Uterus (tissue), 4 donors: ENCODE measurements around the gene SUSD3. TPM values are rescaled to one million over a fixed set of nuclear protein-coding genes. Genes with fewer than 3 reads are reported as not detected.

Source experiments
- DNase-seq, 2 donors: peaks; one replicate each; pipeline ENCODE4 v3.0.0-alpha.2; 2019 to 2020
- H3K27ac ChIP-seq, 2 donors: fragments of 200-600 bp; sonication (generic); 1 replicate in 1 of 2; 2 replicates in 1 of 2; pipeline ENCODE4 v1.5.1; 2016 to 2018
- H3K27me3 ChIP-seq, 2 donors: fragments of 200-600 bp; sonication (generic); one replicate each; pipeline ENCODE4 v1.5.1; 2018 to 2019; ENCODE audit warnings: control low read depth in 1 of 2
- H3K36me3 ChIP-seq, 2 donors: fragments of 200-600 bp; sonication (generic); one replicate each; pipeline ENCODE4 v1.5.1; 2019; ENCODE audit warnings: control low read depth in 1 of 2
- H3K4me1 ChIP-seq, 2 donors: fragments of 200-600 bp; sonication (generic); one replicate each; pipeline ENCODE4 v1.5.1; 2018 to 2019; ENCODE audit warnings: control low read depth in 1 of 2
- H3K4me3 ChIP-seq, 2 donors: fragments of 200-600 bp; sonication (generic); 1 replicate in 1 of 2; 2 replicates in 1 of 2; pipeline ENCODE4 v1.5.1; 2018 to 2019; ENCODE audit warnings: mild to moderate bottlenecking in 1 of 2
- H3K9me3 ChIP-seq, 2 donors: fragments of 200-600 bp; sonication (generic); one replicate each; pipeline ENCODE4 v1.5.1; 2019; ENCODE audit warnings: control low read depth in 1 of 2
- CTCF ChIP-seq, 4 experiments: fragments of 200-600 bp in 2 of 4; fragments of 450-650 bp in 2 of 4; sonication (generic) in 2 of 4; IDR thresholded peaks; one replicate each; pipeline ENCODE4 v1.5.1; 2016 to 2019; ENCODE audit warnings: antibody characterized with exemption in 4 of 4, mild to moderate bottlenecking in 2 of 4, moderate library complexity in 1 of 4
- POLR2A ChIP-seq, 2 donors: fragments of 450-650 bp; IDR thresholded peaks; one replicate each; pipeline ENCODE4 v1.6.1; 2016; ENCODE audit warnings: antibody characterized with exemption in 2 of 2, mild to moderate bottlenecking in 1 of 2, moderate library complexity in 1 of 2
- intact Hi-C: fragments of 100-400 bp; cut with DNase I; formaldehyde crosslinking; loops from one replicate; pipeline ENCODE4 v1.15.1; 2023; ENCODE audit warnings: low total_unique reads
- total RNA-seq, 4 donors: library from RNA; depleted of rRNA in 3 of 4; stranded (reverse); fragments of >200 nt in 3 of 4; gene quantifications; one replicate each; pipeline versions ENCODE4 v1.1.0 to v1.2.4, GENCODE V29; 2014 to 2023
- donor health status: DM: yes; HTN: yes; CAD: no.

SUSD3 gene
- total RNA-seq, 4 donors from 2014 or later: 9.3 to 52.7 (median 14.7) TPM

- no peak for TF ChIP-seq CTCF (IDR thresholded peaks at IDR 0.05)
- TF ChIP-seq POLR2A (IDR thresholded peaks at IDR 0.05): no peak
- no peak for DNase-seq
- Histone ChIP-seq H3K27ac (no peak overlapping the region), H3K27me3 (no peaks in the 10 kb centered on the region), H3K4me3 (no peak overlapping the region), H3K9me3 (no peaks in the 10 kb centered on the region), H3K4me1 (no peaks in the 10 kb centered on the region), H3K36me3 (no peaks in the 10 kb centered on the region)
- intact Hi-C loops: no loop called here
Observed at GRCh38 chr9:93024646-93024910, 33.9 kb upstream of the SUSD3 start.

GRCh38 chr9:93024986-93025630, 33.4 kb upstream of the SUSD3 start:
- Histone ChIP-seq H3K4me3 (no peak overlapping the region), H3K27me3 (no peaks in the 10 kb centered on the region), H3K36me3 (no peaks in the 10 kb centered on the region), H3K4me1 (no peaks in the 10 kb centered on the region), H3K27ac (no peak overlapping the region), H3K9me3 (no peaks in the 10 kb centered on the region)
- no peak for DNase-seq
- TF ChIP-seq CTCF (IDR thresholded peaks at IDR 0.05) (no peak), POLR2A (IDR thresholded peaks at IDR 0.05) (no peak)
- intact Hi-C loops: no loop called here

- TF ChIP-seq CTCF (IDR thresholded peaks at IDR 0.05) (no peak), POLR2A (IDR thresholded peaks at IDR 0.05) (no peak)
- no peak for DNase-seq
- H3K27me3 ChIP-seq: no peaks in the 10 kb centered on the region
- H3K9me3 ChIP-seq: no peaks in the 10 kb centered on the region
- no peak overlapping the region for H3K4me3 ChIP-seq
- H3K27ac ChIP-seq: no peak overlapping the region
- H3K36me3 ChIP-seq: no peaks in the 10 kb centered on the region
- intact Hi-C loops: no loop called here
- no peaks in the 10 kb centered on the region for H3K4me1 ChIP-seq
Observed at GRCh38 chr9:93025736-93026135, 32.8 kb upstream of the SUSD3 start.

GRCh38 chr9:93026640-93027039, 31.9 kb upstream of the SUSD3 start:
- H3K27ac ChIP-seq: no peak overlapping the region
- H3K4me1 ChIP-seq: no peaks in the 10 kb centered on the region
- no peak overlapping the region for H3K4me3 ChIP-seq
- H3K27me3 ChIP-seq: no peaks in the 10 kb centered on the region
- intact Hi-C loops: no loop called here
- no peaks in the 10 kb centered on the region for H3K36me3 ChIP-seq
- no peaks in the 10 kb centered on the region for H3K9me3 ChIP-seq
- no peak for DNase-seq
- no peak for TF ChIP-seq CTCF (IDR thresholded peaks at IDR 0.05)
- TF ChIP-seq POLR2A (IDR thresholded peaks at IDR 0.05): no peak

GRCh38 chr9:93027750-93028149, 30.8 kb upstream of the SUSD3 start:
- TF ChIP-seq CTCF (IDR thresholded peaks at IDR 0.05) (no peak), POLR2A (IDR thresholded peaks at IDR 0.05) (no peak)
- H3K4me1 ChIP-seq: no peaks in the 10 kb centered on the region
- no peak for DNase-seq
- H3K9me3 ChIP-seq: no peaks in the 10 kb centered on the region
- no peaks in the 10 kb centered on the region for H3K27me3 ChIP-seq
- no peaks in the 10 kb centered on the region for H3K36me3 ChIP-seq
- H3K27ac ChIP-seq: no peak overlapping the region
- no peak overlapping the region for H3K4me3 ChIP-seq
- intact Hi-C loops: no loop called here
